IPS-18a (cell line): ENCODE data around the gene CDH3.

ENCODE experiments used
- H3K27ac ChIP-seq: one replicate; pipeline ENCODE4 v1.5.1; 2013; ENCODE audit warnings: low read length
- H3K27me3 ChIP-seq: one replicate; pipeline ENCODE4 v1.6.1; 2013; ENCODE audit warnings: mild to moderate bottlenecking, low read length; ENCODE audit not compliant: control insufficient read depth, insufficient read depth
- H3K36me3 ChIP-seq: one replicate; pipeline ENCODE4 v1.6.1; 2013; ENCODE audit warnings: low read depth, low read length; ENCODE audit not compliant: control insufficient read depth
- H3K4me1 ChIP-seq: one replicate; pipeline ENCODE4 v1.6.1; 2013; ENCODE audit warnings: low read depth, low read length; ENCODE audit not compliant: control insufficient read depth
- H3K4me3 ChIP-seq: one replicate; pipeline ENCODE4 v1.5.1; 2013; ENCODE audit warnings: low read length
- H3K9ac ChIP-seq: one replicate; pipeline ENCODE4 v1.6.1; 2013; ENCODE audit warnings: mild to moderate bottlenecking, low read length, moderate library complexity
- H3K9me3 ChIP-seq: one replicate; pipeline ENCODE4 v1.6.1; 2013; ENCODE audit warnings: low read depth, low read length; ENCODE audit not compliant: control insufficient read depth

The CDH3 gene

GRCh38 chr16:68743664-68744063 is 98.6 kb downstream of the CDH3 start:
- Histone ChIP-seq H3K9ac (peak overlapping the region; percentile 29), H3K4me1 (peaks cover 29% of the 10 kb centered on the region), H3K27ac (no peak overlapping the region)

GRCh38 chr16:68744744-68745280 is 99.7 kb downstream of the CDH3 start:
- no peak overlapping the region for H3K27ac ChIP-seq
- peaks cover 22% of the 10 kb centered on the region for H3K36me3 ChIP-seq
- H3K27me3 ChIP-seq, result no peaks in the 10 kb centered on the region
- peaks cover 29% of the 10 kb centered on the region for H3K4me1 ChIP-seq
- H3K4me3 ChIP-seq, result peak overlapping the region; percentile 26
- no peaks in the 10 kb centered on the region for H3K9me3 ChIP-seq
- H3K9ac ChIP-seq, result peak overlapping the region; percentile 29

More at GRCh38 chr16:68743664-68744063, 98.6 kb downstream of the CDH3 start:
- Histone ChIP-seq H3K9me3 (no peaks in the 10 kb centered on the region), H3K27me3 (no peaks in the 10 kb centered on the region), H3K4me3 (no peak overlapping the region), H3K36me3 (peaks cover 23% of the 10 kb centered on the region)

GRCh38 chr16:68746951-68747350 is 101.8 kb downstream of the CDH3 start:
- H3K4me3 ChIP-seq, result no peak overlapping the region
- no peak overlapping the region for H3K9ac ChIP-seq
- H3K9me3 ChIP-seq, result no peaks in the 10 kb centered on the region
- H3K4me1 ChIP-seq, result peaks cover 20% of the 10 kb centered on the region
- H3K27me3 ChIP-seq, result no peaks in the 10 kb centered on the region
- peaks cover 11% of the 10 kb centered on the region for H3K36me3 ChIP-seq
- no peak overlapping the region for H3K27ac ChIP-seq

GRCh38 chr16:68749432-68749831 is 104.3 kb downstream of the CDH3 start:
- H3K27ac ChIP-seq, result no peak overlapping the region
- H3K27me3 ChIP-seq, result no peaks in the 10 kb centered on the region
- no peak overlapping the region for H3K4me3 ChIP-seq
- H3K9ac ChIP-seq, result no peak overlapping the region
- H3K4me1 ChIP-seq, result peaks cover 9% of the 10 kb centered on the region
- peaks cover 6% of the 10 kb centered on the region for H3K36me3 ChIP-seq
- H3K9me3 ChIP-seq, result no peaks in the 10 kb centered on the region
